Measurements from ENCODE around the gene ITGA11.

Gene ITGA11

DNA sequence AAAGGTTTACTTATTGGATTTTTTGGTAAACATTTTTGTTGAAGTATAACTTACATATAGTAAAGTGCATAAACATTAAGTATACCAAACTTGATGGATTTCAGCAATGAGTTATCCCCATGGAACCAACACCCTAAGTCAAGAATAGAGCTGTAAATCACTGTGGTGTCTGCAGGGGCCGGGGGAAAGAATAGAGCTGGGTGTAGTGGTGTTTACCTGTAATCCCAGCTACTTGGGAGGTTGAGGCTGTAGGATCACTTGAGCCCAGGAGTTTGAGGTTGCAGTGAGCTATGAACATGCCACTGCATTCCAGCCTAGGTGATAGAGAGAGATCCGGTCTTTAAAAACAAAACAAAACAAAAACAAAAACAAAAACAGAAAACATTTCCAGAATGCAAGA lies 167.7 kb downstream of the ITGA11 start:
- TF ChIP-seq, protein P1, sequence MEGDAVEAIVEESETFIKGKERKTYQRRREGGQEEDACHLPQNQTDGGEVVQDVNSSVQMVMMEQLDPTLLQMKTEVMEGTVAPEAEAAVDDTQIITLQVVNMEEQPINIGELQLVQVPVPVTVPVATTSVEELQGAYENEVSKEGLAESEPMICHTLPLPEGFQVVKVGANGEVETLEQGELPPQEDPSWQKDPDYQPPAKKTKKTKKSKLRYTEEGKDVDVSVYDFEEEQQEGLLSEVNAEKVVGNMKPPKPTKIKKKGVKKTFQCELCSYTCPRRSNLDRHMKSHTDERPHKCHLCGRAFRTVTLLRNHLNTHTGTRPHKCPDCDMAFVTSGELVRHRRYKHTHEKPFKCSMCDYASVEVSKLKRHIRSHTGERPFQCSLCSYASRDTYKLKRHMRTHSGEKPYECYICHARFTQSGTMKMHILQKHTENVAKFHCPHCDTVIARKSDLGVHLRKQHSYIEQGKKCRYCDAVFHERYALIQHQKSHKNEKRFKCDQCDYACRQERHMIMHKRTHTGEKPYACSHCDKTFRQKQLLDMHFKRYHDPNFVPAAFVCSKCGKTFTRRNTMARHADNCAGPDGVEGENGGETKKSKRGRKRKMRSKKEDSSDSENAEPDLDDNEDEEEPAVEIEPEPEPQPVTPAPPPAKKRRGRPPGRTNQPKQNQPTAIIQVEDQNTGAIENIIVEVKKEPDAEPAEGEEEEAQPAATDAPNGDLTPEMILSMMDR (IDR thresholded peaks at IDR 0.05): no peak
- no peak for TF ChIP-seq ZFX (IDR thresholded peaks at IDR 0.05; ENCODE audit: borderline replicate concordance)
- H3K27ac ChIP-seq: no peak overlapping the region

DNA sequence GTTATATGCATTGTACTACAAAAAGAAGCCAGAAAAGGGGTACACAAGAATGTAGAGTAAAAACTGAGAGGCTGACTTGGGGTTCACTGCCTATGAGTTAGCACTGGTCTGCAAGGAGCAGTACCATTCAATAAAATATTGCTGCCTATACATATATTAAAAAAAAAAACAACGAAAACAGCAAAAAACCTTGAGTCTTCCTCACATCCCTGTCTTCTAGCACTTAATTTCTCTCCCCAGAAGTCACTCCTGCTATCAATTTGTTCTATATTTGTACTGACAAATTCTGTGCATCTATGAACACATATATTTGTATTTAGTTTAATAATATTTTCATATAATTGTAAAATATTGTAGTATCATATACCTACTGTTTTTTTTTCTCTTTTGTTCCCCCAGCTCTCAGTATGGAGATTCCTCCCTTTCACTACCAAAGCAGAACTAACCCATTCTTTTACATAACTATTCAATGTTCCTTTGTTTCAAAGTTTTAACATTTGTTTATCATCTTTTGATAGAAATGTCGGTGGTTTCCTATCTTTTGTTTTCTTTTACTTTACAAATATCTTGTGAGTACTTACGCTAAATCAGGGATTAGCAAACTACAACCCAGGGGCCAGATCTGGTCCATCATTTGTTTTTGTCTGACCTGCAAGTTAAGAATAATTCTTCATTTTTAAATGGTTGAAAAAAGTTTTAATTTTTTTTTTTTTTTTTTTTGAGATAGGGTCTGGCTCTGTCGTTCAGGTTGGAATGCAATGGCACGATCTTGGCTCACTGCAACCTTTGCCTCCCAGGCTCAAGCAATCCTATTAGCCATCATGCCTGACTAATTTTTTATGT lies 169.2 kb downstream of the ITGA11 start:
- H3K27ac ChIP-seq: no peak overlapping the region
- TF ChIP-seq, protein P1 (IDR thresholded peaks at IDR 0.05): no peak
- TF ChIP-seq ZFX (IDR thresholded peaks at IDR 0.05; ENCODE audit: borderline replicate concordance): no peak

DNA sequence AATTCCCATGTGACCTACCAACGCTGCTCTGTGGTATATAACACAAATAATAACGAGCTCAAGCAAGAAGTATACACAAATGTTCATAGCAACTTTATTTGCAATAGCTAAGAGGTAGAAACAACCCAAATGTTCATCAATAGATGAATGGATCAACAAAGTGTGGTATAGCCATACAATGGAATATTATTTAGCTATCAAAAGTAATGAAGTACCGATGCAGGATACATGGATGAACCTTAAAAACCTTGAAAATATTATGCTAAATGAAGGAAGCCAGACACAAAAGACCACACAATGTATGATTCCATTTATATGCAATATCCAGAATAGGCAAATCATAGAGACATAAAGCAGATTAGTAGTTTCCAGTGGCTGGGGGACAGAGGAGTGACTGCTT lies 170.0 kb downstream of the ITGA11 start:
- no peak for TF ChIP-seq ZFX (IDR thresholded peaks at IDR 0.05; ENCODE audit: borderline replicate concordance)
- TF ChIP-seq, protein P1 (IDR thresholded peaks at IDR 0.05): no peak
- no peak overlapping the region for H3K27ac ChIP-seq

DNA sequence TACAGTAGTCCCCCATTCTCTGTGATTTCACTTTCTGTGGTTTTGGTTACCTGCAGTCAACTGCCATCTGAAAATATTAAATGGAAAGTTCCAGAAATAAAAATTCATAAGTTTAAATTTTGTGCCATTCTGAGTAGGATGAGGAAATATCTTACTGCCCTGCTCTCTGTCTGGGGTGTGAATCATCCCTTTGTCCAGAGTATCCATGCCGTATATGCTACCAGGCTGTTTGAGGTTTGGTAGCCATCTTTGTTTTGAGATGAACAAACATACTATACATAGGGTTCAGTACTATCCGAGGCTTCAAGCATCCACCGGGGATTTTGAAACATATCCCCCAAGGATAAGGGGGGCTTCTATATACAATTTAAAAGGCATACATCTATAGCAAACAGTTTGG lies 170.7 kb downstream of the ITGA11 start:
- H3K27ac ChIP-seq: no peak overlapping the region
- TF ChIP-seq ZFX (IDR thresholded peaks at IDR 0.05; ENCODE audit: borderline replicate concordance): no peak
- TF ChIP-seq, protein P1 (IDR thresholded peaks at IDR 0.05): no peak

DNA sequence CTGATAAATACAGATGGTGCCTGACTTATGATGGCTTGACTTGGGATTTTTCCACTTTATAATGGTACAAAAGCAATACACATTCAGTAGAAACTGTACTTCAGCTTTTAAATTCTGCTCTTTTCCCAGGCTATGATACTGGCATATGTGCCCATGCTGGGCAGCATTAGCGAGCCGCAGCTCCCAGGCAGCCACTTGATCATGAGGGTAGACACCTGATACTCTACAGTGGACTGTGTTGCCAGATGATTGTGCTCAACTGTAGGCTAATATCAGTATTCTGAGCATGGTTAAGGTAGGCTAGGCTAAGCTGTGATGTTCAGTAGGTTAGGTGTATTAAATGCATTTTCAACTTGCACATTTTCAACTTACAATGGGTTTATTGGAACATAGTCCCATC lies 172.1 kb downstream of the ITGA11 start:
- TF ChIP-seq ZFX (IDR thresholded peaks at IDR 0.05; ENCODE audit: borderline replicate concordance): no peak
- TF ChIP-seq, protein P1 (IDR thresholded peaks at IDR 0.05): no peak
- H3K27ac ChIP-seq: no peak overlapping the region

DNA sequence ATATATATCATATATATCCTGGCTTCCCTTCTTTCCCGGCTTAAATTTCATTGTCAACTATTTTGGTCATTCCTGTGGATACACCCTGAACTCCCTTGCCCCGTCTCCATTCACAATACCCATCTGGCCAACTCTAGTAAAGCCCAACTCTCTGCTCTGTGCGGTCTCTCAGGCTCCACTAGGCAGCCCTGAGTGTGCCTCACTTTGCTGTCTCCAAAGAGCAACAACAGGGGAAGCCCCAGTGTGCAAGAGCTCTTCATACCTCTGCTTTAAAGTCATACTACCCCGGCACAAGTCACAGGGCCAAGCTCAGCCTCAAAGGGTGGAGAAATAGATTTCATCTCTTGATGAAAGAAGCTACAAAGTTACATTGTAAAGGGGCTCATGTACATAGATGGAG lies 173.3 kb downstream of the ITGA11 start:
- H3K27ac ChIP-seq: no peak overlapping the region
- no peak for TF ChIP-seq ZFX (IDR thresholded peaks at IDR 0.05; ENCODE audit: borderline replicate concordance)
- TF ChIP-seq, protein P1 (IDR thresholded peaks at IDR 0.05): no peak

DNA sequence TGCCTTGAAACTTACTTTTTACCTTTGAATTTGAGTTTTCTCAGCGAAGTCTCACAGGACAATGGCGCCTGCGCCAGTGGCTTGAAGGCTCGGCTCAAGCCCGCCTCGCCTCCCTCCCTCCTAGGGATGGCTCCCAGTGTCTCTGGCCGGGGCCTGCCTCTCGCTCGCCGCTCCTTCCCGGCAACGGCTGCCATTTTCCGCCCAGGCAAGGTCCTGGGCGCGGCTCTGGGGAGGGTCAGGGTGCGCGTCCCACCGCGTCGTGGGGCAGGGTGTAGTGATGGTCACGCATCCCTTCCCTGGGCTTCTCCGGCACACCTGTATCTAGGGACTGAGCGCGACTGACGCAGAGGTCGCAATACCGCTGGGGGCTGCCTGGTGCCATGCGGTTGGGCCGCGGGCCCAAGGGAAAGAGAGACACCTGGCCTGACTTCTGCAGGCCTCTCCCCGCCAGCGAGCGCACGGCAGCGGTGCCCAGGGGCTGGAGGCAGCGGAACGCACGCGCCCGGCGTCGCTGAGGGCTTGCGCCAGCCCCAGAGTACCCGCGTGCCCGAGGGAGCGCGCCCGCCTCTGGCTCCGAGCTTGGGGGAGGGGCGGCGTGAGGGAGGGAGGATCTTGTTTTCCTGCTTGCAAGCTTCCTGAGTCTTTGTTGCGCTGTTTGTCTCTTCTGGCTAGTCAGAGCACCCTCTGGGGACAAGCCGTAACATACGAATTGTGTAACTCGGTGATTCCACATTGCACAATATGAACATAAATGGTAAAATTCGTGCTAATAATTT lies 175.1 kb downstream of the ITGA11 start:
- TF ChIP-seq ZFX (IDR thresholded peaks at IDR 0.05; ENCODE audit: borderline replicate concordance): no peak
- TF ChIP-seq, protein P1 (IDR thresholded peaks at IDR 0.05): peak; percentile 30
- H3K27ac ChIP-seq: peak overlapping the region; percentile 69
